NCI-H1694 treated with DMSO at 0.1 percent for 48 hours (cell line): ENCODE data around the gene MTMR10.

ENCODE experiments used
- DNase-seq: peaks from one replicate; lab custom pipeline; 2025; lab: John Stamatoyannopoulos, UW

The MTMR10 gene, protein sequence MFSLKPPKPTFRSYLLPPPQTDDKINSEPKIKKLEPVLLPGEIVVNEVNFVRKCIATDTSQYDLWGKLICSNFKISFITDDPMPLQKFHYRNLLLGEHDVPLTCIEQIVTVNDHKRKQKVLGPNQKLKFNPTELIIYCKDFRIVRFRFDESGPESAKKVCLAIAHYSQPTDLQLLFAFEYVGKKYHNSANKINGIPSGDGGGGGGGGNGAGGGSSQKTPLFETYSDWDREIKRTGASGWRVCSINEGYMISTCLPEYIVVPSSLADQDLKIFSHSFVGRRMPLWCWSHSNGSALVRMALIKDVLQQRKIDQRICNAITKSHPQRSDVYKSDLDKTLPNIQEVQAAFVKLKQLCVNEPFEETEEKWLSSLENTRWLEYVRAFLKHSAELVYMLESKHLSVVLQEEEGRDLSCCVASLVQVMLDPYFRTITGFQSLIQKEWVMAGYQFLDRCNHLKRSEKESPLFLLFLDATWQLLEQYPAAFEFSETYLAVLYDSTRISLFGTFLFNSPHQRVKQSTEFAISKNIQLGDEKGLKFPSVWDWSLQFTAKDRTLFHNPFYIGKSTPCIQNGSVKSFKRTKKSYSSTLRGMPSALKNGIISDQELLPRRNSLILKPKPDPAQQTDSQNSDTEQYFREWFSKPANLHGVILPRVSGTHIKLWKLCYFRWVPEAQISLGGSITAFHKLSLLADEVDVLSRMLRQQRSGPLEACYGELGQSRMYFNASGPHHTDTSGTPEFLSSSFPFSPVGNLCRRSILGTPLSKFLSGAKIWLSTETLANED

DNA sequence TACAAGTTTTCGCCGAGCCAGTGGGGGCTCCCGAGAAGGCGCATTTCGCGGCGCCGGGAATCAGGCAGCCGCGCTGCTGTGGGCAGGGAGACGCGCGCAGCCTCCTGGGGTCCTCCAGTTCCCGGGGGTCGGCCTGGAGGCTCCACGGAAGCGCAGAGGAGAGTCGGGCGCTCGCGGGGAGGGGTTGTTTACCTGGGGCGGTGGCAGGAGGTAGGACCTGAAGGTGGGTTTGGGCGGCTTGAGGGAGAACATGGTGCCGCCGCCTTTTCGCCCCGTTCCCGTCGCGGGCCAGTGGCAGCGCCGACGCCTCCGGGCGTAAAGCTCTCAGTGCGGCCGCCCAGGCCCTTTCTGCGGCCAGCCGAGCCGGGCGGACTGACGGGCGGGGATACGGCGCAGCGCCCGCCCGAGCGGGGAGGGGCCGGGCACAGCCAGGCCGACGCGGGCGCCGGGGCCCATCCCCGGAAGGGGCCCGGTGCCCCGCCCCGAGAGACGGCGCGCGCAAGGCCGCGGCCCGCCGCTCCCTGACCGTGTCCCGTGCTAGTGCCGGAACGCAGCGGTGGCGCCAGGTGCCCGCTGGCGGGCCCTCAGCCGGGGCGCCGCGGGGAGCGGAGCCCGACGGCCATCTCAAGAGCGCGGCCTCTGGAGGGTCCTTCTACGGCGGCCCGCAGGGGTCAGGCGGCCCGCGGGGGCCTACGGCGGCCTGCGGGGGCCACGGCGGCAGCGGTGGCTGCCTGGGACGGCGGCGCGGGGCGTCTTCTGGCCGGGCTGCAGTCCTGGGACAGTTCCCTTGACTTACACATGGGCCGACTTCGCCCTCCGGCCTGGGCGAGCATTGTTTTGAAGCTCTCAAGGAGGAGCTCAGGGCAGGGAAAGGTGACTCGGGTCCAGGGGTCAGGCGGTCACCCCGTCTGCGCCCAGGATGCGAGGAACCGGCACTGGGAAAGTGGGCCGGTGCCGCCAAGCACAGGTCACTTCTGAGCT, at the start of gene MTMR10:
Gene MTMR10, minus strand, starts transcription at position 374 of the 981 bp plus-strand sequence. Its CDS starts 122 bp downstream, at position 252.
- no peak for DNase-seq

DNA sequence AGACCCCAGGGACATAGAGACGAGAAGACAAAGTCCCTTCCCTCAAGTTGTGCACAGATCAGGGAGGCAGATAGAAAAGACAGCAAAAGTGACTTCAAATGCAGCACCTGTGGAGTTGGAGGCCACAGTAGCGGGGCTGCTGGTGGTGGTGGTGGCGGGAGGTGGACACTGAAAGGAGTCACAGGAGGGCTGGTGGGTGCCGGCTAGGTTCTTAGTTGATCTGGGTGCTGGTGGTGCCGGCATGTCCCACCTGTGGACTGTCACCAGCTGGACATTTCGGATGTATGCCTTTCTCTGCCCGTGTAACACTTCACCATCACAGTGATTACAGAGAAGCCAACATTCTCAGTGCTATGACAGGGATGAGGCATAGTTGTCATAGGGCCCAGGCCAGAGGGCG, 49.2 kb upstream of the MTMR10 start:
- no peak for DNase-seq

DNA sequence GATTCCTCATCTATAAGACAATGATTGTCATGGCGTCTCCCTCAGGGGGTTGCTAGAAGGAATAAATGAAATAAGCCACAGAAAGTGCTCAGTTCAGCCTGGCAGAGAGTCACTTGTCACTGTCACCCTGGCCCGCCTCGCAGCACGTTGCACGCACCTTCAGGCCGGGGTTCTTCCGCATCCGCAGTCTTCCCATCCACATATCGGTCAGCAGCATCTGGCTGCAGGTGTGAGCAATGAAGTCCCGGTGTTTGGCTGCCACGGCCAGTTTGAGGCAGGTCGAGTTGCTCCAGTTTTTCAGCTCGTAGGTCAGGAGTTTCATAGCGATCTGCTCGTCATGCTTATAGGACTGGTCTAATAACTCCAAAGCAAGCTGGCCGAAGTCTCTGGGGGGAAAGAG, 48.5 kb upstream of the MTMR10 start:
- DNase-seq = no peak

DNA sequence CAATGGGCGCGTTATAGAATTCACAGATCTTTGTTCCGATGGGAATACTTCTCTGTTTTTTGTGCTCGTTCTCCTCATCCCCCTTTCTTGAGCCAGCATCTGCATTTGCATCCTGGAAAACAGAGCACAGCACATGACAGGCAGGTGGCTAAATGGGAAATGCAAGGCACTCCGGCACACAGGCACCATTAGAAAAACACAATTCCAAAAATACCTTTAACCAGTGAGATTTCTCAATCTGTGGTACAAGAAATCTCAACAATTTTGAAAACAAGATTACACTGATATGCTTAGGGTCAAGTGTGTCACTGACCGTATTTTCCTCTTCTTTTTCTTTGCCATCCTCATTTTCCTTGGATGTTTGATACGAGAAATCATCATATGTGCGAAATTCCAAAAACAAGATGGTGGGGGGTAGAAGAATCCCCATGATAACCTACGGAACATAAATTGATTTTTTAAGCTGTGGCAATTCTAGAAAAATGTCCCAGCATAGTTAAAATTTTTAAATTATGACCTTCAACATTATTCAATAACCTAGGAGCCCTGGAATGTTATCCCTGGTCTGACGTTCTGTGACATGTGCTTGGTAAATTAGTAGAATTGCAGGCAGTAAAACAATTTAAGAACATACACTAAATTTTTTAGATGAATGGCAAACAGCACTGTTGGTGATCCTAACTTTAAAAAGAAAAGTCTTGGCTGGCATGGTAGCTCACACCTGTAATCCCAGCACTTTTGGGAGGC, 46.5 kb upstream of the MTMR10 start:
- no peak for DNase-seq

DNA sequence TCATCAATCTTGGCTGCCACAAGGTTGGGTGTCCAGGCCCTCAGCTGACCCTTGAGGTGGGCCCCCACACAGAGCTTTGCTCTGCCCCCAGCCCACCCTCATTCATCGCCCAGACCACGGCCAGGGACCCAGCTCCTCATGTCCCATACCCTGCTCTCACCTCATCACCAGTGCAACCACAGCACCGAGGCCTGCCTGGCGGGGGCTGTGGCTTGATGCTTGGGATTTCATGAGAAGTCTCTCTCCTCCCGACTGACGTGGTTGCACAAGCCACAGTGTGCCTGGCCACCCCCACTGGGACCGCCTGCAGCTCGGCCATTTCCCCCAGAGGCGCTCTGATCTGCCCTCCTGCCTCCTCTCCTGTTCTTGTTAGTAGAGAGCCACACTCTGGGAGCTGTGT, 45.4 kb upstream of the MTMR10 start:
- DNase-seq = no peak

DNA sequence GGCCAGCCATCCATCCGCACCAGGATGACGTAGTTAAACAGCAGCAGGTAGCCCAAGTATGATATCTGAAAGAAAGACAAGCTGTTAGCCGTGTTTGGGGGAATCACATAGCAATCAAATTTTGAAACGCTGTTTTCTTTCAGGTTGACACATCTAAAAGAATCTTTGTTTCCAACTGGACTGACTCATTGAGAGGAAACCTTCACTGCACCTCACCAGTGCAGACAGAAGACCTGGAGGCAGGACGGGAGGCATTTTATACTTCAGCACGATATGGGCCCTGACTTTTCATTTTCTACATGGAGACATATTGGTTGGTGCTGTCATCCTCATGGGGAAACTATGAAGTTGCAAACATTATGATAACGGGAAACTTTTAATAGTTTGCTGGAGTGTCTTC, 44.2 kb upstream of the MTMR10 start:
- DNase-seq = no peak

DNA sequence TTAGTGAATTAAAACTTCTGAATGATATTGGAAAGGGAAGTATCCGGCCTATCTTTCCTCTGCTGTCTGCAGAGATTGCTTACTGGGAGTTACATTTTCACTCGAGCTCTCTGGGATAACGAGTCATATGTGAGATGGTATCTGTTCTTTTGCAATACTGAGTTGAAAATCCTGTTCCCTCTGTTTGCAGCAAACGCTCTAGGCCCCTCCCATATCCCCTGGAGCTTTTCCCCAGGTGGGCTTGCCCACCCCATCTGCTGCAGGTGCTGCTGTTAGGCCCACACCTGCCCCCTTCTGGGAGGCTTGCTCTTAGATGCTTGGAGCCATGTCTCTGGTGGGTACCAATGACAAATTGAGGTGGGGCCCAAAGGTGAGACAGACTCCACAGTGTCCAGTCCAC, 42.7 kb upstream of the MTMR10 start:
- no peak for DNase-seq

DNA sequence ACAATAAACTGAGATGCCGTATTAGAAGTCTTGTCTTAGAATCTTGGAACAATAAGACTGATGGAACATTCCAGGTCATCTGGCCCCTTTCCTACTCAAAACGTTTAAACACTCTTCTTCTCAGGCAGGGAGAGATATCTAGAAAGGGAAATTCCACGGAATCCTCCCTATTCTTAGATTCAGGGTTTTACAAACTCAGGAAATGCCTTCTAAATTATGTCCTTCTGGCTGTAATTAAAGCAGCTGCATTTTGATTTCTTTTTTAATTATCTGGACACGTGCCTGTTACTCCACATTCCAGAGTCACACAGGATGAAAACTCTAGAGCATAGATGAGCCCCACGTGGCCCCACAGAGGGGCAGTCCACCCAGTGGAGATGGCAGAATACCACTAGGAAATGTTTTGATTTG, 41.5 kb upstream of the MTMR10 start:
- DNase-seq = no peak

DNA sequence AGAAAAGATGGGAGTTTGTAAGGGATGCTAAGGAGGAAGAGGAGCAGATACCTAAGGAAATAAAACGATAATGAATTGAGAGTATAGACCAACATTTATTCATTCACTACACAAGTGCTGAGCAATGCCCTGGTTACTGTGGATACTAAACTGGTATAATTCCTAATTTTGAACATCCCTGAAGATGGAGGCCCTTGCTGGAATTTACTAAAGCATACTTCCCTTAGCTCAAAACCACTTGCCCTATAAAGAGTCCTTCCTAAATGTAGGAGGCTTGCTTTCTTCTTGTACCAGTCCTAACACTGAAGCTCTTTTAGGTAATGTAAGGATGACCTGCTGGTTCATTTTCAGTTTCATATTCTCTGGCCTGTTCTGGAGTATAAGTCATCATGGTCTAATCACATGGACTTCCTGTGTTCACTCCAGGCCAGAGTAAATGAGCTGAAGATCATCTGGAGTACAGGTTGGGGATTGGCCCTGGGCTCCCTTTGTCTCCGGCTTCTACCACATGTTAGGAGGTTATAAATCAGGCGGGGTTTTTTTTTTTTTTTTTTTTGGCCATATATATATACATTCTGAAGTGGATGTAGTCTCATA, 40.1 kb upstream of the MTMR10 start:
- DNase-seq = no peak

DNA sequence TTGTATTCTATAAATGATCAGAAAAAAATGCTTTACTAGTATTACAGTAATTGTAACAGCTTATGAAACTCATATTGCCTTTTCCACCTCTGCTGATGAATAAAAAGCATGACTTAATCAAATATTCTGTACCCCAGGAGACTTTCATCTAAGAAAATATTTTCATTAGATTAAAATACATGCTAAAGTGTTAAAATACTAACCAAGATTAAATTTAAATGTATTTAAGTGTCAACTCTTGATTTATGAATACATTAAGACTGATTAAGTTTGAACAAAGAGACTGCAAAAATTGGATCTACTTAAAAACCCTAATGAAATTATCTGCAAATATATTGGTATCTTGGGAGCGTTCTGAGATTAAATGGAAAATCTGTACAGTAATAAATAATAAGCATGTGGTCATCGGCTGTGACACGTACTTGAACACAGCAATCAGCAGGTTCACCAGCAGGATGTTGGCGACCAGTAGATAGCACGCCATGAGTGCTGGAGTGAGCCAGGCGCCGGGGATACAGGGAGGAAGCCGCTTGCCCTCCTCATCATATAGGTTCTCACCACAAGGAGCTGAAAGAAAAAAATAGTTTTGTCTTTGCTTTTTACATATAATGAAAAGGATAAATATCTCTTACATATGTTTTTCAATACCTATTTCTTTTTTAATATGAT, 36.6 kb upstream of the MTMR10 start:
- DNase-seq = no peak

DNA sequence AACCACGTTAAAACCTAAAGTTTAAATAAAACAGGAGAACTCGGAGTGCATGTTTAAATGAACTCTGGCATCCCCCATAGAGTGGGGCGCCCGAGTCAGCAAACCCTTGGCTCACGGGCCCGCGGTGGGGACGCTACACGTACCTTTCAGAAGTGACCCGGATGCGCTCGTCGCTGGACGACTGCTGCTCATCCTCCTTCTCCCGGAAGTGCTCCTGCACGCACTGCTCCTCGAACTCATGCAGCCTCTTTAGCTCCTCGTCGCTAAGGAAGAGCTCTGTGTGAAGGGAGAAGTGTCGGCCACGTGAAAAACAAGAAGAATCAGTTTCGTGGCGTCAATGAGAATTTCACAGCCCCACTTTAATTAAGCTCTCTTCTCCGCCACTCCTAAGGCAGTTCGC, 34.6 kb upstream of the MTMR10 start:
- DNase-seq = no peak

DNA sequence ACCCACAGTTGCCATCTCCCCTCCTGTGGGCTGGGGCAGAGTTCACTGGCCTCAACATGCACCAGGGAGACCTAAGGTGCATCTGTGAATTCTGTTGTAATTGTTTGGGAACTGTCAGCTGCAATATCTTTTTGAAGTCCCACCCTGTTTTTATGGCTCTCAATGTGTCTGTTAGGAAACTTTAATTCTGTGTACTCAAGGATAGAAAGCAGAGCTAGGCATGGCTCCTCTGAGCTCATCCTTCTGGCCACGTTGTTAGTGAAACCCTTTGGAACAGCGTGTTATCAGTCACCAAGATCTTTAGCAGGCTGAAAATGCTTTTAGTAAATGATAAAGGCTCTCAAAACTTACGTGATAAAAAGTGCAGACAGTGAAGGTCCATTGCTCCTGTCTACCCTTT, 33.6 kb upstream of the MTMR10 start:
- no peak for DNase-seq

DNA sequence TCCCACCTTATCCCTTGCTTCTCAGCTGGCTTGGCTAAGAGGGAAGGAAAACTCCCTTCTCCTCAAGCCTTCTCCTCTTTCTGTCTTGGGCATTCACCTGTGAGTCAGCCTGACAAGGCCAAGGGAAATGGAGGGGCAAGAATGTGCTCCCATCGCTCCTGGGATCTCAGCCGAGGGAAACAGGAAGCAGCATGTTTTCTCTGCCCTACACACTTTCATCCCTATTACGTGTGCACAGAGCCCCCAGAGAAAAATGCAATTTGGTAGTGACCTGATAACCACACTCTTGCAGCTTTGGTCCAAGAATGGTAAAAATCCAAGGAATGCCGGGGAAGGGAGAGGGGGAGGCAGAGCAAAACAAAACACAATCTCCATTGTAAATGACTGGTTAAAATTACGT, 32.9 kb upstream of the MTMR10 start:
- no peak for DNase-seq

DNA sequence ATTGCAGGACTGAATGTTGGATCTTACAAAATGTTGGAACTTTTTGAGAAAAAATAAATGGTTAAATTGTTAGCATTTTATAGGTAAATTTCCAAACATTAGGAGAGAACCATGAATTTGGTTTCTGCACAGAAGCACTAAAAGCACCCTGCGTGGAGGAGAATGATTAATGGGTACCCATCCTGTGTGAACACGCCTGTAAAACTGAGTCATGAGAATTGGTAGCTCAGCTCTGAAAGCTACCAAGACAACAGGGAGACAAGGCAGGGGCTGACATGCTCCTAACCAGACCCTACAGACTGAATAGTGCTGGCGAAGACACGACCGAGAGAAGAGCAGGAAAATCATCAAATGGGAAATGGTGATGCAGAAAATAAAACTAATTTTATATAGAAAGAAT, 32.4 kb upstream of the MTMR10 start:
- DNase-seq = no peak

DNA sequence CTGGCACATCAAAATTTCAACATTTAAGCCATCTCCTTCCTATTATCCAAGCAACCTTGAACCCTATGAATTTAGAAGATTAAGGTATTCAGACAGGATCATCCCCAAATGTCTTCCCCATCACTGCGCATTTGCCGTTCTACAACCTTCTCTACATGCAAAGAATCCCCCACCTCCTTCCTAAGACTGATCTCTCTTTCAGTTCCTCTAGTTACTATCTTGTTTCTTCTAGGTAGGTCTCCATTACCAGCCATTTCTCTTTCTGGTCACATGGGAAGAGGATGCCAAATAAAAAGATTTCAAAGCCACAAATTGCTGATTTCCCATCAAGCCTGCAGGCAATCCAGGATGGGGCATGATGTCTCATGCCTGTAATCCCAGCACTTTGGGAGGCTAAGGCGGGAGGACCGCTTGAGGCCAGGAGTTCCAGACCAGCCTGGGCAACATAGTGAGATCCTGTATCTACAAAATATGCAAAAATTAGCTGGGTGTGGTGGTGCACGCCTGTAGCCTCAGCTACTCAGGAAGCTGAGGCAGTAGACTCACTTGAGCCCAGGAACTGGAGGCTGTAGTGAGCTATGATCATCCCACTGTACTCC, 29.7 kb upstream of the MTMR10 start:
- DNase-seq = no peak

DNA sequence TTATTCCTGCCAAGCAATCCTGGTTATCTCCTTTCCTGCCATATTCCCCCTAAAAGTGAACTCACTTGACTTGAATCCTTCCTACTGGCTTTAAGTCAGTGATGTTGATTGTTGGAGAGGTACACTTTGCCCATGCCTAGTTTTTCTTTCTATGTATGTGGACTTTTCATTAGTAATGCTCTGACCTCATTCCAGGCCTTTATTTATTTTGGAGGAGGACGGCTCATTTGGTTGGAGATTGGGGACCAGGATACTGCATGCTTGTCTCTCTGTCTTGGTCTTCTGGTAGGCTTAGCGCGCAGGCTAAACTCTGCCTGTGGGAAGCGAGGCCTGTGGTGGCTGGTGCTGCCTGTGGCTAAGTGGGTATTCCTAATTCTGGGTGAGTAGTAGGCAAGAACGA, 29.1 kb upstream of the MTMR10 start:
- no peak for DNase-seq

DNA sequence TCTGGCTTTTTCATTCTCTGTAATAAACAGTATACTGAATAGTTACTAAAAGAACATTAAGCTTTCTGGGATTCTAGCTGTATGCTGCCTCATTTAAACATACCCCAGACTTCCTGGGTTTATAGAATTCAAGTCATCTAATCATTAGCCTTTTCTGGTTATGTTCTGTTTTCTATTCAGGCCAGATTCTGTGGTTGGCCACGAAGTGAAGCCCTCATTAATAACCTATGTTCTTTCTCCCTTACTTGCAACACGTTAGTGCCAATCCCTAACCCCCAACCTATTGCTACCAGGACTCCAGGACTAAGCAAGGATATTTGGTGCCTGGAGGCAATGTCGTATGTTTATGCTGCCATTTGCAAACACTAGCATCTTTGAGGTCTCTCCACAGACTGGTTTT, 28.6 kb upstream of the MTMR10 start:
- DNase-seq = no peak

DNA sequence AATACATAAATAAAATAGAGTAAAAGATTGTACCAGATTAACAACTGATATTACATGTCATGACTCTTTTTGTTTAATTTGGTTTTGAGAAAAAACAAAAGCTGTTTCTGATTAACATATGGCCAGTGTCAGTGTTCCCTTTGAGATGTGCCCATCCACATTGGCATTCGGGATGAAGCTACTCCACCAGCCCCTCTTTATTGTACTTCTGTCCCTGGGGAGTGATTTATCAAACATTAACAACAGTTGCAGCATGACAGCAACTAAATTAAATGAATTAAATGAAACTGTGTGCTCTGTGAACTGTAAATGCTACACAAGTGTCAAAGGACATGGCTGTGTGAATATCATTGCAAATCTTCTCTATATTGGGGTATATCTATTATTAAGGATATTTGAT, 25.9 kb upstream of the MTMR10 start:
- DNase-seq = no peak

DNA sequence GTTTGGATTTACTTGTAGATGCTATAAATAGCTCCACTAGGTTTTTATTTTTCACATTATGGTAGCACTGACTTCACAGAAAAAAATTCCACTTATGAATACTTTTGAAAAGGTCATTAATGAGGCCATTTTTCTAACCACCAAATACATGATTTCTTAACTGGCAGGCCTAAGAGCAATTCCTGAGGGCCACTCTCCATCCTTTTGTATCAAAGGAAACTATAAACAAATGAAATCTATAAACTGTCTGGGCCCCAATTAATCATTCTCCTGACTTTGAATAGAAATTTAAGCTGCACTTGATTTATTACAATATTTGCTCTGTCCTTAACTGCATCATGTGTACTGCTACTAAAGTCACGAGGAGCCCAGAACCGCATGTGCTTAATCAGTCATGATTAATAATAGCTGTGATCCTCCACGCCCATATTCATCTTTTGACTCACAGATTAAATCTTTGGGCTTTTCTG, 25.1 kb upstream of the MTMR10 start:
- DNase-seq = no peak

DNA sequence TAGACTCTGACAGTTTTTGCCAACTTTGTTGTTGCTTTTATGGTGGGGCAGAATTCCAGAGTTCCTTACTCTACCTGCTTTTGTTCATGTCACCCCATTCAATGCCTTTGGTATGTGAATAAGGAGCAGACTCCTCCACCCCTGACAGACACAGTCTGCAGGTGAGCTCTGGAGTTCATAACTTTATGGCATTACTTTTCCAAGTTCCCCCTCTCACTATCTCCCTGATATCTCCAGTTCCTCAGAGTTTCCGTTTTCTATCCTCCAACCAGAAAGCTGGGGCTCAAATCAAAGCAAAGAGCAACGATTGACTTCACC, 23.1 kb upstream of the MTMR10 start:
- no peak for DNase-seq
